ENCODE data around the gene COX4I1.

GRCh38 chr16:85836706-85837582 lies 37.4 kb downstream of the COX4I1 start:
- TF ChIP-seq CTCF (IDR thresholded peaks at IDR 0.05) (no peak), POLR2AphosphoS5 (IDR thresholded peaks at IDR 0.05; ENCODE audit: insufficient read depth in 1 of 2, low read depth in 1 of 2) (no peak)
